NB4 (cell line): ENCODE results near the gene RIPOR3.

Experiments used
- CTCF ChIP-seq: IDR thresholded peaks from one replicate; pipeline ENCODE4 v1.5.1; 2012; ENCODE audit warnings: low read depth, low read length
- POLR2A ChIP-seq: IDR thresholded peaks from 2 replicates; pipeline ENCODE4 v1.6.1; 2011; ENCODE audit warnings: mild to moderate bottlenecking; ENCODE audit not compliant: insufficient read length; ENCODE audit errors: extremely low read depth

DNA sequence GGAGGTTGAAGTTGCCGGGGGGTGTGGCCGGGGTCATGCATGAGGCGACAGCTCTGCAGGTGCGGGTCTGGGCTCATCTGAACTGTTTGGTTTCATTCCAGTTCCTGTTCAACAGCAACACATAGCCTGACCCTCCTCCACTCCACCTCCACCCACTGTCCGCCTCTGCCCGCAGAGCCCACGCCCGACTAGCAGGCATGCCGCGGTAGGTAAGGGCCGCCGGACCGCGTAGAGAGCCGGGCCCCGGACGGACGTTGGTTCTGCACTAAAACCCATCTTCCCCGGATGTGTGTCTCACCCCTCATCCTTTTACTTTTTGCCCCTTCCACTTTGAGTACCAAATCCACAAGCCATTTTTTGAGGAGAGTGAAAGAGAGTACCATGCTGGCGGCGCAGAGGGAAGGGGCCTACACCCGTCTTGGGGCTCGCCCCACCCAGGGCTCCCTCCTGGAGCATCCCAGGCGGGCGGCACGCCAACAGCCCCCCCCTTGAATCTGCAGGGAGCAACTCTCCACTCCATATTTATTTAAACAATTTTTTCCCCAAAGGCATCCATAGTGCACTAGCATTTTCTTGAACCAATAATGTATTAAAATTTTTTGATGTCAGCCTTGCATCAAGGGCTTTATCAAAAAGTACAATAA lies 108.6 kb downstream of the RIPOR3 start:
- TF ChIP-seq POLR2A, result no peak
- TF ChIP-seq CTCF, result no peak
